UCSD-AML1 (cell line): ENCODE measurements around the gene PTPRN2.

Experiments
- DNase-seq: peaks from one replicate; lab custom pipeline; 2025; ENCODE audit not compliant: unreplicated experiment; lab: John Stamatoyannopoulos, UW

PTPRN2 gene

DNA sequence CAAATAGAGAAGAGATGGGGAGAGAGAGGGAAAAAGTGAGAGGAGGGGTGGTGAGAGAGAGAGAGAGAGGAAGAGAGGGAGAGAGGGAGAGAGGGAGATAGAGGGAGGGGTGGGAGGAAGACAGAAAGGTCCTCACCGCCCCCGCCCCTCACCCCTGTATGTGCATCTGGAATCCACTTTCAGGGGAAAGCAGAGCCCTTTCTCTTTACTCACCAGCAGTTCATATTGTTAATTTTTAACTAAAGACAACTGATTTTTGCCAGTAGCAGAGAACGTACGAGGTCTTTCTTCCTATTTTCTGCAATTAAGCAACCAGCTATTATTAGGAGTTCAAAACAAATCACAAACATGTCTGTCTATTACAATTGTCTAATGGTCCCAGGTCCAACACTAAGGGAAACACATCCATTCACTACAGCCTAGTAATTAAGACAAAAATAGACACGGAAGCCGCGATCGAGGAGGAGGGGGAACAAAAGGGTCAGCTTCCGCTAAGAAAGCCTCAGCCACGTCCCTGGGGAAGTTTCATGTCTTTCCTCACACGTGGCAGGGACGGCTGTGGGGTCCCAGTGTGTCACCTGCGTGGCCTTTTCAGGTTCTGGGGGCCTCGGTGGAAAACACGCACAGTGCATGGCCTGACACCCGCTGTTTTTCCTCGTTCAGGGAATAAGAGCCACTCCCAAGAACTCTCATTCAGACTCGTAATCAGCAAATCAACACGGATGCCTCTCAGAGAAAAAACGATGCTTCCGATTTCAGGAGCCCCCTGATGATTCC lies 572.0 kb downstream of the PTPRN2 start:
- DNase-seq = no peak

DNA sequence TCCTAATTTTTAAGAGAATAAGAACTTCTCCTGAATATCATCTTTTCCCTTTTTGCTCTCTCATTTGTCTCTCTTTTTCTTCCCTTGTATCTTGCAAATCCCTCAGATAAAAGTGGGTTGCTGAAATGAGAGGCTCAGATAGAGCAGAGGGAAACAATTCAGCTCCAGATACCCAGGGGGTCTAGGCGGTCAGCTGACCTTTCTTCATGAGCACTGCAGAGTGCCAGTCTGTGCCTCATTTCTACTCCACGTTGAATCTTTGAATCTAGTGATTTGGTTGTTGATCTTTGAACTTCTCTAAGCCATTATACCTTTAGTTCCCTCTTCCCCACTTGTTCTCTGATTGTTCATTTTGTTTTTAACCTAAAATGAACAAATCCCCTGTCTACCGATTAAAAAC lies 572.6 kb downstream of the PTPRN2 start:
- no peak for DNase-seq

DNA sequence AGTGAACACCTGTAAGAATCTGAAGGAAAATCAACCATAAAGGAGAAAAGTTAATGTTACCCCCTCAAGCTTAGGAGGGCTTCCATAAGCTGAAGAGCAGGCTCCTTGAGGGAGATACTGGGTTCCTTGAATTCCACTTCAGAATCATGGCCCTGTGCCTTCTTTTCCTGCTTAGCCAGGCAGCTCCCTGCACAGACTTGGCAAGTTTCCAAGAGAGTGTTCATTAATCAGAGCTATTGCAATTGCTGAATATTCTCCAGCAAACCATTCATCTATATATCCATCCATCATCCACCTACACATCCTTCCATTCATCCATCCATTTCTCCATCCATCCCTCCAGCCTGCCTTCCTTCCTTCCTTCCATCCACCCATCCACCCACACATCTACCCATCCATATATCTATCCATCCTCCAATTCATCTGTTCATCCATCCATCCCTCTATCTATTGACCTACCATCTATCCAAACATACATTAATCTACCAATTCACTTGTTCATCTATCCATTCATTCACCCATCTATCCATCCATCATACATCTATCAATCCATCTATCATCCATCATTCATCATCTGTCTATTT lies 574.4 kb downstream of the PTPRN2 start:
- DNase-seq = no peak

- DNase-seq = no peak
Observed at GRCh38 chr7:158011941-158012340, 575.7 kb downstream of the PTPRN2 start.

- DNase-seq = no peak
Observed at GRCh38 chr7:158010961-158011693, 576.5 kb downstream of the PTPRN2 start.

GRCh38 chr7:158009886-158010285 lies 577.7 kb downstream of the PTPRN2 start:
- no peak for DNase-seq

- DNase-seq = no peak
Observed at GRCh38 chr7:158008267-158008666, 579.4 kb downstream of the PTPRN2 start.

- no peak for DNase-seq
Observed at GRCh38 chr7:158007697-158008257, 579.8 kb downstream of the PTPRN2 start.

DNA sequence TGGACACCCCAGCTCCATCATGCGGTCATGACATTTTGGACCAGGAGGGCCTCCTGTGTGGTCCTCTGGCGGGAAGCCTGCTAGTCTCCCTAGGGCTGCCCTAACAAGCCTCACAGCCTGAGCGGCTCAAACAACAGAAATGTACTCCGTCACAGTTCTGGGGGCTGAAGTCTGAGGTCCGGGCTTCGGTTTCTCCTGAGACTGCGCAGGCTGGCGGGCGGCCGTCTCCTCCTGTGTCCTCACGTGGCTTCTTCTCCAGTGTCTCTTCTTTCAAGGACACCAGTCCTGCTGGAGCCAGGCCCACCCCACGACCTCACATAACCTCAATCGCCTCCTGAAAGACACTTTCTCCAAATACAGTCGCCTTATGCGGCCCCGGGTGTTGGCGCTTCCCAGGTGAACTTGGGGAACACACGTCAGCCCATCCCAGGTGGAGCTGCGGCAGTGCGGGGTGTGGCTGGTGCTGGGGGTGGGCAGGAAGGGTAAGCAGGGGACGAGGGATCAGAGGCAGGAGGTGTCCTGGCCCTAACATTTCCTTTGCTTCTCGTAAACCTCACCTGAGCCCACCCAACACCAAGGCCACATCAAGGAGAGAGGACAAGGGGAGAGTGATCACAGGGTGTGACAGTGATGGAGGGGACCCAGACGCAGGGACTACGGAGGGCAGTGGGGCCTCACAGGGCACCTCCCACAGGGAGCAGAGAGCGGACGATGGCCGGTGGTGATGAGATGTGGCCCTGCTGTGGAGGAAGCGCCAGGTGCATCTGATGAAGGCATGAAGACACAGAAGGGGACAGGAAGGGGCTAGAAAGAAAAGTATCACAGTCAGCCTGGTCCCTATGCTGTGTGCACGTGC lies 580.6 kb downstream of the PTPRN2 start:
- no peak for DNase-seq

GRCh38 chr7:158005531-158005930 lies 582.1 kb downstream of the PTPRN2 start:
- no peak for DNase-seq

DNA sequence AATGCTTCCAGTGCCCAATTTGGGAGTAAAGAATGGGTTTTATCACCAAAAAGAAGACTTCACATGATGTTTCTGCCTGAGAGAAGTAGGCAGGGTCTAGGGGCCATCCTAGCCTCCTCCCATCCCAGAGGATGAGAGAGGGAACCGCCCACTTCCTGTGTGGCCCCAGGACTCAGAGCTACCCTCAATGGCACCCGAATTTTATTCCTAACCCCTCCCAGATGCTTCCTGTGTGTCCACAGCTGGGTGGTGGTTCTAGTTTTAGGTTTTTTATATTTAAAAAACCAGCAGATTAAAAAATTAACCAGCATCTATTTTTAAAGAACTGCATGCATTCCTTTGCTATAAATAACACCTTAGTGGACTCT lies 583.5 kb downstream of the PTPRN2 start:
- no peak for DNase-seq

DNA sequence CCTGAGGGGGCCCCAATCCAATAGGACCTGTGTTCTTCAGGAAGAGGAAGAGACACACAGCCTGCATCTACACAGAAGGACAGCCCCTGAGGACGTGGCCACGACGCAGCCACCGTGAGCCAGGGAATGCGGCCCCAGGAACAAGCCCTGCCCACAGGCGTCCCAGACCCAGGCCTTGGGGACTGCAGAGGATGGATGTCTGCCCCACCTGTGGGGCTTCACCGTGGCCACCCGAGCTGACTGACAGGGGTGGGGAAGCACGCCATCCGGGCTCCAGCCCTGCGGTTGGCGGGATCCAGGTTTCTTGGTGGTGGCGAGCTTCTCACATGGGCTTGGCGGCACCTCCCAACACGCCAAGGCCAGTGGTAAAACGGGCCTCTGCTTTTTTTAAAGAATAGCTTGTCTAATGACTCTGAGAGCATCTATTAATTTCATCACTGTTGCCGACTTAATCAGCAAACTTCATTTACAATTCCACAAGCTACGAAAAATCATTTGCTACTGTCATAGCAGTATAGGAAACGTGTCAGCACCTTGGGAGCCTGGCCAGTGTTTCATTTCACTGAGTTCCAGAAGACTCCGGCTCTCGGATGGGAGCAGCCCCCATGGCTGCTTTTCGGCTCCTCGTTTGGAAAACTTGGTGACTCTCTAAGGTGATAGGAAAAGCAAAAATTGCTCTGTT lies 584.0 kb downstream of the PTPRN2 start:
- no peak for DNase-seq

DNA sequence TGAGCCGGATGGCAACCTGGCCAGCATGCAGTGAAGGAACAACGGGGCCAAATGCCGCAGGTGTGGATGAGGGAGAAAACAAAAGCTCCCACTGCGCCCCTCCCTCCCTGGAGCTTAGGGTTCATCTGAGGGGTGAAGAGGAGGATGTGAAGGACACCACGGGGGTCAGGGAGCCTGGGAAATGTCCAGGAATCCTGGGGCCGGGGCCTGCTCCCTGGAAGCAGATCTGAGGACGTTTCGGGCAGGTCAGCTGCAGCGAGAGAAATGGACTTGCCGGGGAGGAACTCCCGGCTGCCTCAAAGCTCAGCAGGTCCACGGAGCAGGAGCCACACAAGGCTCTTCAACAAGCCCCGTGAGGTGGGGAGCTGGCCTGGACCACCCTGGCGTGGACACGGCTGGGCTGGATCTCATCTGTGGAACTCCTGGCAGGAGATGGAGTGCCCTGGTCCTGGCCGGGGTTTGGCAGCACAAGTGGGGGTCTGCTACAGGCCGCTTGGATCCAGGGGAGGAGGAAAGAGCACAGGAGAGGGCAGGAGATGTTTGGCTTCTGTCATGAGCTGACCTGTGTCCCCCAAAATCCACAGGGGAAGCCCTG lies 585.0 kb downstream of the PTPRN2 start:
- DNase-seq = no peak

DNA sequence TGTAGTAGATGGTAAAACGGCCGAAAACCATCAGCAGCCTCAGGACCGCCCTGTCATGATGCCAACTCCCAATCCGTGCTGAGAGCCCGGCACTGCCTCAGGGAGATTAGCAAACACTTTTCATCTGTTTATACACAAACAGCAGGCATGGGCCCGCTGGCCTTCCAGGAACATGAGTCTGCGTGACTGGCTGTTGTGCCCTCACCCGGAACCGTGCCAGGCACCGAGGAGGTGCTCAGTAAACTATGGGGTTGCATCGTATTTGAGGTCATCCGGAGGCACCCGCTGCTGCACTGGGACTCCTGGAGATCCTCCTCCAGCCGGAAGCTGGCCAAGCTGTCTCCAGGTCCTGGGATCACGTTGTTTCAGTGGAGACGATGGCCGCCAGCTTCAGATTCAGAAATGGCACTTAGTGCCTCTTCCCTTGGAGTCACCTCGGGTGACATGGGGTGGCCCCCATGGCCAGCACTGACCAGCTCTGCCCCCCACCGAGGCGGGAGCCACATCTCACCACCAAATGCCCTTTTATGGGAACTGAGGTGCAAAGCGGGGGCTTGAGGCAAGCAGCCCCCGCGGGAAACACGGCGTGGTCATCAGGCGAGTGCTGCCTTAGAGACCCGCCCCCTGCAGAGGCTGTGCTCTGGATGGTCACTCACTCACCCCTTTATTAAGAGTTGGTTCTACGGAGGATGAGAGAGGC lies 585.9 kb downstream of the PTPRN2 start:
- no peak for DNase-seq

GRCh38 chr7:158001003-158001402 lies 586.6 kb downstream of the PTPRN2 start:
- no peak for DNase-seq

DNA sequence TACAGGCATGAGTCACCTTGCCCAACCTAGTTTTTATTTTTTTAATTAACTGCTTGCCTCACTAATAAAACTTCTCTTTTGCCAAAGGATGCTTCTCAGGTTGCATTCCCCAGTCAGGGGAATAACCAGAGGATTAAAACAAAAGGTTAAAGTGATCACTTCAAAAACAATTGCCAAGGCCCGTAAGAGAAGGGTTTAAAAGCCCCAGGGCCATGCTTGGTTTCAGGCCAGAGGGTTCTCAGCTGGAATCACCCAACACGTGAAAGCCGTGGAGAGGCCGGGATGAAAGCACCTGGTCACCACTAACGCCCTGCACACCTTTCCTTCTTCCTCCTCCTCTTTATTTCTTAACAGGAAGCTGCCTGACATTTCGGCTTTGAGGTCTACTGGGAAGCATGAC lies 587.5 kb downstream of the PTPRN2 start:
- DNase-seq = no peak

DNA sequence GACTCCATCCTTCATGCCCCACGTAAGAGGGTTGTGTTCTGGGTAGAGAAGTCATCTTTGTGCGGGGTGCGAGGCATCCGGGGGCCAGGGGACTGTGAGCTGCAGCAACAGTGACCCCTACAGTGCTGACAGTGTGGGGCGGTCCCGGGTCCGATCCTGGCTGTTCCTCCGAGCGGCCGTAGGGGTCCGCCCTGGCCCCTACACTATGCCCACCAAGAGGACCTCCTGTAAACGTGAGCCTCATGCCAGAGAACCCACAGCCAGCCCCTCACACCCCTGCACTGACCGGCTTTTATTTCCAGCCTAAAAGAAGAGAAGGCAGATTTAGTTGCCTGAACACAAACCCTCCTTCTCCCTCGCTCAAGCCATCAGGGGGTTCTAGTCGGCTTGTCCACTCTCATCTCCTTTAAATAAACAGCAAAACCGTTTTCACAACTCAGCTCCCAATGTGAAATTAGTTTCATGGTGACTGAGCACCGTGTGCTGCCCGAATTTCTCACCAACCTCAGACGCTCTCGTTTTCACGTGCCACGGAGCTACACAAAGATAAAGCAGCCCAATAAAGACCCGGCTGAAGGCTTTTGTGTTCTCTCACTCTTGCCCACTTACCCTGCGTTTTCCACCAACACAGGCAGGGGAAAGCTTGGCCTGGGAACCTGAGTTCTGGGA lies 588.6 kb downstream of the PTPRN2 start:
- no peak for DNase-seq

GRCh38 chr7:157997471-157997870 lies 590.2 kb downstream of the PTPRN2 start:
- DNase-seq = no peak

- no peak for DNase-seq
Observed at GRCh38 chr7:157997080-157997440, 590.6 kb downstream of the PTPRN2 start.
